ENCODE measurements around the gene MCTP1.

MCTP1 gene

GRCh38 chr5:95093211-95093610, 191.7 kb downstream of the MCTP1 start:
- no peak for ATAC-seq
- no peaks in the 10 kb centered on the region for H3K27me3 Mint-ChIP-seq

GRCh38 chr5:95090774-95091173, 194.1 kb downstream of the MCTP1 start:
- Mint-ChIP-seq H3K9me3 (peaks cover 11% of the 10 kb centered on the region), H3K4me1 (no peaks in the 10 kb centered on the region), H3K4me3 (no peak overlapping the region), H3K27me3 (peaks cover 4% of the 10 kb centered on the region), H3K27ac (no peak overlapping the region), H3K36me3 (no peaks in the 10 kb centered on the region)
- no peak for ATAC-seq

More at GRCh38 chr5:95093211-95093610, 191.7 kb downstream of the MCTP1 start:
- H3K9me3 Mint-ChIP-seq, result peaks cover 16% of the 10 kb centered on the region
- H3K27ac Mint-ChIP-seq, result no peak overlapping the region
- H3K4me1 Mint-ChIP-seq, result no peaks in the 10 kb centered on the region
- H3K4me3 Mint-ChIP-seq, result no peak overlapping the region
- no peaks in the 10 kb centered on the region for H3K36me3 Mint-ChIP-seq

GRCh38 chr5:95087816-95088317, 197.0 kb downstream of the MCTP1 start:
- no peak overlapping the region for H3K27ac Mint-ChIP-seq
- H3K27me3 Mint-ChIP-seq, result peaks cover 9% of the 10 kb centered on the region
- H3K4me3 Mint-ChIP-seq, result no peak overlapping the region
- peaks cover 7% of the 10 kb centered on the region for H3K9me3 Mint-ChIP-seq
- no peaks in the 10 kb centered on the region for H3K36me3 Mint-ChIP-seq
- ATAC-seq, result peak; percentile 88
- H3K4me1 Mint-ChIP-seq, result no peaks in the 10 kb centered on the region

GRCh38 chr5:95086927-95087815, 197.7 kb downstream of the MCTP1 start:
- Mint-ChIP-seq H3K27ac (no peak overlapping the region), H3K4me3 (no peak overlapping the region), H3K27me3 (peaks cover 9% of the 10 kb centered on the region), H3K9me3 (peaks cover 7% of the 10 kb centered on the region), H3K36me3 (no peaks in the 10 kb centered on the region), H3K4me1 (no peaks in the 10 kb centered on the region)
- ATAC-seq, result peak; percentile 58

- Mint-ChIP-seq H3K9me3 (no peaks in the 10 kb centered on the region), H3K27me3 (peaks cover 9% of the 10 kb centered on the region), H3K4me3 (no peak overlapping the region), H3K36me3 (no peaks in the 10 kb centered on the region), H3K4me1 (peaks cover 7% of the 10 kb centered on the region), H3K27ac (no peak overlapping the region)
- ATAC-seq, result no peak
These were observed 200.1 kb downstream of the MCTP1 start for GRCh38 chr5:95084757-95085156.

GRCh38 chr5:95083606-95084005, 201.3 kb downstream of the MCTP1 start:
- no peak for ATAC-seq
- H3K4me3 Mint-ChIP-seq, result no peak overlapping the region
- no peak overlapping the region for H3K27ac Mint-ChIP-seq

GRCh38 chr5:95081982-95082381, 202.9 kb downstream of the MCTP1 start:
- no peak overlapping the region for H3K4me3 Mint-ChIP-seq
- ATAC-seq, result no peak
- H3K4me1 Mint-ChIP-seq, result peaks cover 7% of the 10 kb centered on the region
- no peaks in the 10 kb centered on the region for H3K36me3 Mint-ChIP-seq
- peaks cover 4% of the 10 kb centered on the region for H3K9me3 Mint-ChIP-seq
- no peak overlapping the region for H3K27ac Mint-ChIP-seq
- H3K27me3 Mint-ChIP-seq, result peaks cover 17% of the 10 kb centered on the region

More at GRCh38 chr5:95083606-95084005, 201.3 kb downstream of the MCTP1 start:
- Mint-ChIP-seq H3K27me3 (peaks cover 9% of the 10 kb centered on the region), H3K36me3 (no peaks in the 10 kb centered on the region), H3K9me3 (no peaks in the 10 kb centered on the region), H3K4me1 (peaks cover 7% of the 10 kb centered on the region)

- H3K4me1 Mint-ChIP-seq, result peaks cover 7% of the 10 kb centered on the region
- peaks cover 4% of the 10 kb centered on the region for H3K9me3 Mint-ChIP-seq
- peaks cover 17% of the 10 kb centered on the region for H3K27me3 Mint-ChIP-seq
- no peak overlapping the region for H3K4me3 Mint-ChIP-seq
- H3K27ac Mint-ChIP-seq, result no peak overlapping the region
- ATAC-seq, result no peak
- no peaks in the 10 kb centered on the region for H3K36me3 Mint-ChIP-seq
These were observed 203.4 kb downstream of the MCTP1 start for GRCh38 chr5:95081500-95081960.

GRCh38 chr5:95080441-95080840, 204.5 kb downstream of the MCTP1 start:
- Mint-ChIP-seq H3K36me3 (no peaks in the 10 kb centered on the region), H3K4me1 (peaks cover 7% of the 10 kb centered on the region), H3K27ac (no peak overlapping the region), H3K9me3 (peaks cover 4% of the 10 kb centered on the region), H3K27me3 (peaks cover 10% of the 10 kb centered on the region), H3K4me3 (no peak overlapping the region)
- no peak for ATAC-seq

GRCh38 chr5:95080030-95080429, 204.9 kb downstream of the MCTP1 start:
- H3K4me1 Mint-ChIP-seq, result peaks cover 7% of the 10 kb centered on the region
- H3K36me3 Mint-ChIP-seq, result no peaks in the 10 kb centered on the region
- no peak overlapping the region for H3K27ac Mint-ChIP-seq
- peaks cover 4% of the 10 kb centered on the region for H3K9me3 Mint-ChIP-seq
- ATAC-seq, result no peak
- peaks cover 8% of the 10 kb centered on the region for H3K27me3 Mint-ChIP-seq
- H3K4me3 Mint-ChIP-seq, result no peak overlapping the region

GRCh38 chr5:95078868-95079267, 206.0 kb downstream of the MCTP1 start:
- Mint-ChIP-seq H3K27me3 (peaks cover 8% of the 10 kb centered on the region), H3K4me3 (no peak overlapping the region), H3K4me1 (peaks cover 7% of the 10 kb centered on the region), H3K27ac (no peak overlapping the region), H3K9me3 (peaks cover 4% of the 10 kb centered on the region), H3K36me3 (no peaks in the 10 kb centered on the region)
- ATAC-seq, result no peak

GRCh38 chr5:95076395-95077185, 208.3 kb downstream of the MCTP1 start:
- no peak overlapping the region for H3K4me3 Mint-ChIP-seq
- ATAC-seq, result no peak
- peaks cover 8% of the 10 kb centered on the region for H3K27me3 Mint-ChIP-seq
- peaks cover 4% of the 10 kb centered on the region for H3K9me3 Mint-ChIP-seq
- H3K4me1 Mint-ChIP-seq, result peaks cover 1% of the 10 kb centered on the region
- no peak overlapping the region for H3K27ac Mint-ChIP-seq
- no peaks in the 10 kb centered on the region for H3K36me3 Mint-ChIP-seq

GRCh38 chr5:95075111-95075510, 209.8 kb downstream of the MCTP1 start:
- Mint-ChIP-seq H3K4me3 (no peak overlapping the region), H3K9me3 (peaks cover 4% of the 10 kb centered on the region), H3K27ac (no peak overlapping the region), H3K4me1 (peaks cover 9% of the 10 kb centered on the region), H3K36me3 (no peaks in the 10 kb centered on the region), H3K27me3 (peaks cover 19% of the 10 kb centered on the region)
- ATAC-seq, result no peak

- no peak overlapping the region for H3K27ac Mint-ChIP-seq
- peaks cover 14% of the 10 kb centered on the region for H3K27me3 Mint-ChIP-seq
- H3K36me3 Mint-ChIP-seq, result no peaks in the 10 kb centered on the region
- H3K9me3 Mint-ChIP-seq, result no peaks in the 10 kb centered on the region
- peaks cover 18% of the 10 kb centered on the region for H3K4me1 Mint-ChIP-seq
- ATAC-seq, result no peak
- H3K4me3 Mint-ChIP-seq, result no peak overlapping the region
These were observed 212.6 kb downstream of the MCTP1 start for GRCh38 chr5:95072281-95072680.

- Mint-ChIP-seq H3K4me1 (peaks cover 18% of the 10 kb centered on the region), H3K9me3 (no peaks in the 10 kb centered on the region), H3K27ac (no peak overlapping the region), H3K4me3 (no peak overlapping the region), H3K27me3 (peaks cover 14% of the 10 kb centered on the region), H3K36me3 (no peaks in the 10 kb centered on the region)
- ATAC-seq, result no peak
These were observed 214.0 kb downstream of the MCTP1 start for GRCh38 chr5:95070866-95071265.
